ENCODE measurements around the gene BRD3.
"Not testable (repeated sequence)": the region's sequence is repeated elsewhere in the genome, so short reads cannot be mapped to it uniquely, and the experiment has no call there.

The BRD3 gene

DNA sequence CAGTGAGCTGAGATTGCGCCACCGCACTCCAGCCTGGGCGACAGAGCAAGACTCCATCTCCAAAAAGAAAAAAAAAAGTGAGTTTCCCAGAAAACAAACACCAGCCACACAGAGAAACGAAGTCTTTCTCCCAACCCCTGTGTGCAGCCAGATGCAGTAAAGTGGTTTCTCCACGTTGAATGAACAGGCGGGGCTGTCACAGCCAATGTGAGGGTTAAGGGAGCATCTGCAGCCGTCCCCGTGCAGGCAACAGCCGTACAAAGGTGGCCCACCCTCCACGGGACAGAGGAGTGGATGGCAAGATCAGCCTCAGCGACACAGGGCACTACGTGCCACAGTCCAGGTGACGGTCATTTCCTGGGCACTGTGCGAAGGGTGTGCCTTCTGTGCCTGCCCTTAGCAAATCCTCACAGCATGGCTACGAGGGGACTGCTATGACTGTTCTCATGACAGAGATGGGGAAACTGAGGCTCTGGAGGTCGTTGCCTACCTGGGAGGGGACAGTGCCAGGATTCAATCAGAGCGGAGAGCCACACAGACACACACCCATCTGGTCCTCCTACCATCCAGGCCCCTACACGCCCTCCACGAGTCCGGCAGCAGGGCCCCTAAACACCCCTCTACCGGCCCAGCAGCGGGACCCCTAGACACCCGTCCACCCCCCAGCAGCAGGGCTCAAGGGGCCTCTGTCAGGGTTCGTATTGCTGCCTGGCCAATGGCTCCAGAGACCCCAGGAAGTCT lies 78.0 kb downstream of the BRD3 start:
- no peak for DNase-seq
- TF ChIP-seq POLR2A (IDR thresholded peaks at IDR 0.05; ENCODE audit: low read length) (no peak), GATA1 (IDR thresholded peaks at IDR 0.05; ENCODE audit: low read depth, low read length) (no peak)

GRCh38 chr9:133988771-133989170 lies 79.1 kb downstream of the BRD3 start:
- DNase-seq = not testable (repeated sequence)

- no peak for DNase-seq
- no peak for TF ChIP-seq GATA1 (IDR thresholded peaks at IDR 0.05; ENCODE audit: low read depth, low read length)
- no peak for TF ChIP-seq POLR2A (IDR thresholded peaks at IDR 0.05; ENCODE audit: low read length)
These were observed 79.7 kb downstream of the BRD3 start for GRCh38 chr9:133987946-133988665.

DNA sequence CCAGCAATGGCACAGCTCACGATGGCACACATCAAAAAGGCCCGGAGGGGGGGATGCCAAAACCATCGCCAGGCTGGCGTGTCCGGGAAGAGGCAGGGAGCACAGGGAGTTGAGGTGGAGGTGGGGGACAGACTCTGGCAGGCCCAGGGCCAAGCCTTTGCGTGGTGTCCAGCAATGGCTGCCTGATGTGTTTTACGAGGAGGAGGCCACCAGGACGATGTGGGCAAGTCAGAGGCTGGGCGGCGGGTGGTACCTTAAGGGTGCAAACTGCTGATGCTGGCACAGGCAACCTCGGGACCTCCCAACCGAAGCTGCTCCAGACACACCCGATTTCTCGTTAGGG lies 80.4 kb downstream of the BRD3 start:
- TF ChIP-seq POLR2A (IDR thresholded peaks at IDR 0.05; ENCODE audit: low read length) (no peak), GATA1 (IDR thresholded peaks at IDR 0.05; ENCODE audit: low read depth, low read length) (no peak)
- no peak for DNase-seq

- no peak for TF ChIP-seq POLR2A (IDR thresholded peaks at IDR 0.05; ENCODE audit: low read length)
- DNase-seq = no peak
These were observed 80.9 kb downstream of the BRD3 start for GRCh38 chr9:133986774-133987445.

GRCh38 chr9:133986061-133986460 lies 81.8 kb downstream of the BRD3 start:
- no peak for TF ChIP-seq POLR2A (IDR thresholded peaks at IDR 0.05; ENCODE audit: low read length)
- TF ChIP-seq GATA1 (IDR thresholded peaks at IDR 0.05; ENCODE audit: low read depth, low read length) = no peak
- DNase-seq = no peak

GRCh38 chr9:133982971-133983720 lies 84.7 kb downstream of the BRD3 start:
- no peak for TF ChIP-seq POLR2A (IDR thresholded peaks at IDR 0.05; ENCODE audit: low read length)
- TF ChIP-seq GATA1 (IDR thresholded peaks at IDR 0.05; ENCODE audit: low read depth, low read length) = no peak
- DNase-seq = no peak

DNA sequence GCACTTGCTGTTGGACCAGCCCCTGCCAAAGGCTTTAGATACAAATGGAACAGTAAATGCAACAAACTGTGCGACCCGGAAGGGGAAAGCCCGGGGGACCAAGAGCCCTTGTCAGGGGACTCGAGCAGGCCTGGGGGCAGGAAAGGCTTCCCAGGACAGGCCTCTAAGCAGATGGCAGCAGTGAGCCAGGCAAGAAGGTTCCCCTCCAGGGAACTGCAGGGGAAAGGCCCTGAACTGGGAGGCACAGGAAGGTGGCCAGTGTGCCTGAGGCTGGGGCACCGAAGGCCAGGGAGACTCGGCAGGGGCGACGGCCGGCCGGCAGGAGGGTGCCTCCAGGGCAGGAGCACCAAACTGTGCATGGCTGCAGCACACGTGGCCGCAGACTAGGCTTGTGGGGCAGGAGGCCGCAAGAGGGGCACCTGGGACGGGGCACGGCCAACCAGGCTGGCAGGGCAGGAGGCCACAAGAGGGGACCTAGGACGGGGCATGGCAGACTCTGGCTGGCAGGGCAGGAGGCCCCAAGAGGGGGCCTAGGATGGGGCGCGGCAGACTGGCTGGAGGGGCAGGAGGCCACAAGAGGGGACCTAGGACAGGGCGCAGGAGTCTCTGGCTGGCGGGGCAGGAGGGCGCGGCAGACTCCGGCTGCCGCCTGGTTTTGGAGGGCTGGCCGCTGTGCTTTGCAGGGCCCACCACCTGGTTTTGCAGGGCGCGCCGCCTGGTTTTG lies 85.7 kb downstream of the BRD3 start:
- TF ChIP-seq GATA1 (IDR thresholded peaks at IDR 0.05; ENCODE audit: low read depth, low read length) (no peak), POLR2A (IDR thresholded peaks at IDR 0.05; ENCODE audit: low read length) (no peak)
- DNase-seq = no peak

GRCh38 chr9:133981589-133981957 lies 86.3 kb downstream of the BRD3 start:
- no peak for TF ChIP-seq POLR2A (IDR thresholded peaks at IDR 0.05; ENCODE audit: low read length)
- no peak for TF ChIP-seq GATA1 (IDR thresholded peaks at IDR 0.05; ENCODE audit: low read depth, low read length)
- no peak for DNase-seq

GRCh38 chr9:133980864-133981588 lies 86.8 kb downstream of the BRD3 start:
- TF ChIP-seq POLR2A (IDR thresholded peaks at IDR 0.05; ENCODE audit: low read length) (no peak), GATA1 (IDR thresholded peaks at IDR 0.05; ENCODE audit: low read depth, low read length) (no peak)
- DNase-seq = no peak

Measured in erythroblast (primary cell).